Smooth muscle cell (in vitro differentiated cells): ENCODE data around the gene IL12A. TPM values are rescaled to one million over a fixed set of nuclear protein-coding genes. Genes with fewer than 3 reads are reported as not detected.

ENCODE experiments used
- DNase-seq: peaks from one replicate; lab custom pipeline; 2025; ENCODE audit not compliant: unreplicated experiment; lab: John Stamatoyannopoulos, UW
- H2AFZ ChIP-seq: fragments of 200-600 bp; sonication (generic); 2 replicates; pipeline ENCODE4 v1.6.0; 2016; ENCODE audit warnings: antibody characterized with exemption, low read depth, mild to moderate bottlenecking
- H3F3A ChIP-seq: fragments of 200-600 bp; sonication (generic); 2 replicates; pipeline ENCODE4 v1.6.0; 2017; ENCODE audit warnings: antibody characterized with exemption, low read depth
- H3K27ac ChIP-seq: fragments of 200-600 bp; sonication (generic); 2 replicates; pipeline ENCODE4 v1.5.1; 2016; ENCODE audit warnings: low read depth, mild to moderate bottlenecking
- H3K27me3 ChIP-seq: fragments of 200-600 bp; sonication (generic); 2 replicates; pipeline ENCODE4 v1.6.1; 2016; ENCODE audit warnings: low read depth, mild to moderate bottlenecking
- H3K36me3 ChIP-seq: fragments of 200-600 bp; sonication (generic); 2 replicates; pipeline ENCODE4 v1.5.1; 2016; ENCODE audit warnings: low read depth
- H3K4me1 ChIP-seq: fragments of 200-600 bp; sonication (generic); 2 replicates; pipeline ENCODE4 v1.5.1; 2016; ENCODE audit warnings: low read depth
- H3K4me2 ChIP-seq: fragments of 200-600 bp; sonication (generic); 2 replicates; pipeline ENCODE4 v1.6.0; 2016; ENCODE audit warnings: mild to moderate bottlenecking
- H3K4me3 ChIP-seq: fragments of 200-600 bp; sonication (generic); 2 replicates; pipeline ENCODE4 v1.5.1; 2016; ENCODE audit warnings: mild to moderate bottlenecking
- H3K79me2 ChIP-seq: fragments of 200-600 bp; sonication (generic); 2 replicates; pipeline ENCODE4 v1.6.0; 2016; ENCODE audit warnings: low read depth, mild to moderate bottlenecking
- H3K9ac ChIP-seq: fragments of 200-600 bp; sonication (generic); 2 replicates; pipeline ENCODE4 v1.6.0; 2016; ENCODE audit warnings: low read depth
- H3K9me3 ChIP-seq: fragments of 200-600 bp; sonication (generic); replicated peaks from 2 replicates; pipeline ENCODE4 v1.5.1; 2016; ENCODE audit warnings: low read depth
- H4K20me1 ChIP-seq: fragments of 200-600 bp; sonication (generic); 2 replicates; pipeline ENCODE4 v1.6.0; 2016; ENCODE audit warnings: low read depth
- CTCF ChIP-seq: fragments of 200-600 bp; sonication (generic); IDR thresholded peaks from 2 replicates; pipeline ENCODE4 v1.5.1; 2017; ENCODE audit warnings: borderline replicate concordance, mild to moderate bottlenecking, antibody characterized with exemption; ENCODE audit not compliant: insufficient read depth, poor library complexity, severe bottlenecking
- WGBS: methylation state at CpG from one replicate; pipeline ENCODE4 v1.1.7; 2016; ENCODE audit warnings: low lambda C conversion rate; 5-methylcytosine and 5-hydroxymethylcytosine counted together
- polyA plus RNA-seq: library from polyadenylated mRNA; unstranded; fragments of >200 nt; fragmentation: Nextera tagmentation; extraction: Ambion mirVana; gene quantifications from 2 replicates; pipeline ENCODE4 v1.2.1, GENCODE V29; 2016
- total RNA-seq: library from RNA; depleted of rRNA; stranded (reverse); fragments of >200 nt; gene quantifications from 2 replicates; pipeline ENCODE4 v1.2.3, GENCODE V29; 2014

The IL12A gene
- total and polyA plus RNA-seq, 2 experiments from 2014 or later, result 0.09 TPM; not detected in 1

- Histone ChIP-seq H3K4me1 (peaks cover 14% of the 10 kb centered on the region), H3K27me3 (no peaks in the 10 kb centered on the region), H2AFZ (no peak overlapping the region), H3K36me3 (no peaks in the 10 kb centered on the region), H3K79me2 (no peaks in the 10 kb centered on the region), H3K4me2 (no peak overlapping the region), H3K4me3 (no peak overlapping the region), H3K27ac (no peak overlapping the region), H3K9ac (no peak overlapping the region), H4K20me1 (no peaks in the 10 kb centered on the region), H3F3A (no peaks in the 10 kb centered on the region), H3K9me3 (no peaks in the 10 kb centered on the region)
- TF ChIP-seq CTCF, result no peak
- no peak for DNase-seq
- 92% methylated on average over 7 of the region's 7 CpGs for WGBS
Measured at GRCh38 chr3:160001850-160002623, 13.4 kb downstream of the IL12A start.

GRCh38 chr3:160003520-160004128, 15.0 kb downstream of the IL12A start:
- Histone ChIP-seq H3K27me3 (no peaks in the 10 kb centered on the region), H3K9me3 (no peaks in the 10 kb centered on the region), H4K20me1 (no peaks in the 10 kb centered on the region), H3F3A (no peaks in the 10 kb centered on the region), H3K27ac (no peak overlapping the region), H3K9ac (no peak overlapping the region), H2AFZ (no peak overlapping the region), H3K4me2 (no peak overlapping the region), H3K4me3 (no peak overlapping the region), H3K4me1 (peaks cover 14% of the 10 kb centered on the region), H3K79me2 (no peaks in the 10 kb centered on the region), H3K36me3 (no peaks in the 10 kb centered on the region)
- DNase-seq, result no peak
- 18% methylated on average over 2 of the region's 2 CpGs for WGBS
- peak; percentile 40 for TF ChIP-seq CTCF

GRCh38 chr3:160005004-160005403, 16.4 kb downstream of the IL12A start:
- Histone ChIP-seq H3K9me3 (no peaks in the 10 kb centered on the region), H3K4me2 (no peak overlapping the region), H4K20me1 (no peaks in the 10 kb centered on the region), H3K36me3 (no peaks in the 10 kb centered on the region), H3F3A (no peaks in the 10 kb centered on the region), H3K27me3 (no peaks in the 10 kb centered on the region), H3K4me3 (no peak overlapping the region), H3K27ac (no peak overlapping the region), H3K4me1 (peaks cover 14% of the 10 kb centered on the region), H3K79me2 (no peaks in the 10 kb centered on the region), H3K9ac (no peak overlapping the region), H2AFZ (no peak overlapping the region)
- no peak for TF ChIP-seq CTCF
- no peak for DNase-seq
